COLO829 (cell line): ENCODE data around the gene RNU5B-1.

ENCODE experiments used
- DNase-seq: peaks from one replicate; pipeline ENCODE4 v3.0.0; 2012; ENCODE audit warnings: low spot score

RNU5B-1 gene

GRCh38 chr15:65328506-65329287 is 24.2 kb downstream of the RNU5B-1 start:
- DNase-seq, result no peak

- DNase-seq, result no peak
These were observed 25.0 kb downstream of the RNU5B-1 start for GRCh38 chr15:65329288-65329983.

- no peak for DNase-seq
These were observed 25.7 kb downstream of the RNU5B-1 start for GRCh38 chr15:65329984-65330735.

GRCh38 chr15:65330934-65331645 is 26.6 kb downstream of the RNU5B-1 start:
- no peak for DNase-seq

- no peak for DNase-seq
These were observed 27.3 kb downstream of the RNU5B-1 start for GRCh38 chr15:65331811-65332210.

- no peak for DNase-seq
These were observed 28.1 kb downstream of the RNU5B-1 start for GRCh38 chr15:65332391-65333147.

GRCh38 chr15:65333148-65333820 is 28.8 kb downstream of the RNU5B-1 start:
- DNase-seq, result no peak

- DNase-seq, result no peak
These were observed 29.4 kb downstream of the RNU5B-1 start for GRCh38 chr15:65333856-65334255.

GRCh38 chr15:65334586-65335231 is 30.2 kb downstream of the RNU5B-1 start:
- no peak for DNase-seq

- no peak for DNase-seq
These were observed 31.0 kb downstream of the RNU5B-1 start for GRCh38 chr15:65335278-65336055.

GRCh38 chr15:65336493-65337435 is 32.3 kb downstream of the RNU5B-1 start:
- no peak for DNase-seq

- DNase-seq, result no peak
These were observed 33.1 kb downstream of the RNU5B-1 start for GRCh38 chr15:65337436-65338070.

- no peak for DNase-seq
These were observed 33.9 kb downstream of the RNU5B-1 start for GRCh38 chr15:65338366-65338765.

- DNase-seq, result no peak
These were observed 34.3 kb downstream of the RNU5B-1 start for GRCh38 chr15:65338823-65339222.

- DNase-seq, result no peak
These were observed 34.9 kb downstream of the RNU5B-1 start for GRCh38 chr15:65339416-65339815.

GRCh38 chr15:65339920-65340319 is 35.4 kb downstream of the RNU5B-1 start:
- DNase-seq, result no peak

GRCh38 chr15:65342493-65342892 is 38.0 kb downstream of the RNU5B-1 start:
- no peak for DNase-seq
